ENCODE results near the gene CABP5.

CABP5 gene

DNA sequence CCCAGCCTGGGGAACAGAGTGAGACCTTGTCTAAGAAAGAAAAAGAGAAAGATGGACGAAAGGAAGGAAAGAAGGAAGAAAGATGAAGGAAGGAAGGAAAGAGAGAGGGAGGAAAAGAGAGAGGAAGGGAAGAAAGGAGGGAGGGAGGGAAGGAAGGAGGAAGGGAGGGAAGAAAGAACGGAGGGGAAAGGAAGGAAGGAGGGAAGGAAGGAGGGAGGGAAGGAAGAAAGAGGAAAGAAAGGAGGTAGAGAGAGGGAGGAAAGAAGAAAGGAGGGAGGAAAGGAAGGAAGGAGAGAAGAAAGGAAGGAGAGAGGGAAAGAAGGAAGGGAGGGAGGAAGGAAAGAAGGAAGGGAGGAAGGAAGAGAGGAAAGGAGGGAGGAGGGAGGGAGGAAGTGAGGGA is 20.9 kb downstream of the CABP5 start:
- H4K12ac ChIP-seq (ENCODE audit: low read depth, low read length): no peak overlapping the region
- no peaks in the 10 kb centered on the region for H3K9me3 ChIP-seq (ENCODE audit: insufficient read depth, low read depth, low read length)
- no peaks in the 10 kb centered on the region for H3K36me3 ChIP-seq (ENCODE audit: control insufficient read depth in 1 of 2, insufficient read depth in 2 of 2, low read length in 2 of 2)
- H3K4me1 ChIP-seq (ENCODE audit: control insufficient read depth in 1 of 2, insufficient read depth in 2 of 2, low read length in 2 of 2): no peaks in the 10 kb centered on the region
- no peak overlapping the region for H2AK5ac ChIP-seq (ENCODE audit: low read length)
- no peak overlapping the region for H3K14ac ChIP-seq (ENCODE audit: low read length)
- no peak for DNase-seq
- H3K4me2 ChIP-seq (ENCODE audit: low read length): no peak overlapping the region
- no peak overlapping the region for H3K23ac ChIP-seq (ENCODE audit: low read length)
- H3K27me3 ChIP-seq (ENCODE audit: insufficient read depth, low read length): no peaks in the 10 kb centered on the region
- no peak overlapping the region for H4K8ac ChIP-seq (ENCODE audit: low read depth, low read length)
- no peak overlapping the region for H3K18ac ChIP-seq (ENCODE audit: low read length)
- no peaks in the 10 kb centered on the region for H3K79me1 ChIP-seq (ENCODE audit: low read length)
- H3K27ac ChIP-seq (ENCODE audit: low read depth, low read length): no peak overlapping the region
- no peak overlapping the region for H3K4me3 ChIP-seq (ENCODE audit: low read depth, low read length)
- no peak overlapping the region for H3K9ac ChIP-seq (ENCODE audit: low read length)
- H2BK120ac ChIP-seq (ENCODE audit: insufficient read depth, low read length, poor library complexity): no peak overlapping the region
- H4K91ac ChIP-seq (ENCODE audit: low read depth, low read length): no peak overlapping the region
- H2BK5ac ChIP-seq (ENCODE audit: low read depth, low read length, poor library complexity): no peak overlapping the region
- no peak overlapping the region for H2BK12ac ChIP-seq (ENCODE audit: low read length)
- H3K79me2 ChIP-seq (ENCODE audit: control insufficient read depth, insufficient read depth, low read length, poor library complexity): no peaks in the 10 kb centered on the region
- WGBS (ENCODE audit: extremely low coverage, insufficient coverage, insufficient read length): 91% methylated on average over 1 of the region's 2 CpGs
- H3K4ac ChIP-seq (ENCODE audit: low read depth, low read length): no peak overlapping the region
- no peak overlapping the region for H2AFZ ChIP-seq (ENCODE audit: insufficient read depth, low read length, poor library complexity)

DNA sequence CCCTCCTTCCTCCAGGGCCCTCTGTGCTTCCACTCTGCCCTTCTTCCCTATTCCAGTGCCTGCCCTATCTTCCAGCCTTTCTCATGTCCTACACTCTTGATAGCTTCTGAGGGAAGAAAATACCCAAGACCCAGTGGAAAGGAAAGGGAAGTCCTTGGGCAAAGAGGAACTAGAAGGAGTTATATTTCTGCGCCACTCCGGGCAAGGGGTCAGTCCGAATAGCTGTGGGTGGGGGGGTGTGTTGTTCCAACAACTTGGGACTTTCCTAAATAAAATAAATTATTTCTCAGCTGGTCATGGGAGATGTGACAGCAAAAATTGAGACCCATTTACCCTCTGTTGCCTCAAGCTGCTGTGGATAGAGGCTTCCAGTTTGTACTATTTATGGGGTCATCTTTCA is 23.2 kb downstream of the CABP5 start:
- Histone ChIP-seq H3K9ac (ENCODE audit: low read length) (no peak overlapping the region), H3K27ac (ENCODE audit: low read depth, low read length) (no peak overlapping the region), H3K79me2 (ENCODE audit: control insufficient read depth, insufficient read depth, low read length, poor library complexity) (no peaks in the 10 kb centered on the region), H2AFZ (ENCODE audit: insufficient read depth, low read length, poor library complexity) (no peak overlapping the region), H4K12ac (ENCODE audit: low read depth, low read length) (no peak overlapping the region), H3K14ac (ENCODE audit: low read length) (no peak overlapping the region), H3K4me1 (ENCODE audit: control insufficient read depth in 1 of 2, insufficient read depth in 2 of 2, low read length in 2 of 2) (no peaks in the 10 kb centered on the region), H2BK5ac (ENCODE audit: low read depth, low read length, poor library complexity) (no peak overlapping the region), H2BK120ac (ENCODE audit: insufficient read depth, low read length, poor library complexity) (no peak overlapping the region), H3K4me3 (ENCODE audit: low read depth, low read length) (no peak overlapping the region), H3K23ac (ENCODE audit: low read length) (no peak overlapping the region), H3K4me2 (ENCODE audit: low read length) (no peak overlapping the region), H3K4ac (ENCODE audit: low read depth, low read length) (no peak overlapping the region), H2BK12ac (ENCODE audit: low read length) (no peak overlapping the region), H3K27me3 (ENCODE audit: insufficient read depth, low read length) (no peaks in the 10 kb centered on the region), H3K36me3 (ENCODE audit: control insufficient read depth in 1 of 2, insufficient read depth in 2 of 2, low read length in 2 of 2) (no peaks in the 10 kb centered on the region), H3K79me1 (ENCODE audit: low read length) (no peaks in the 10 kb centered on the region), H4K8ac (ENCODE audit: low read depth, low read length) (no peak overlapping the region), H3K9me3 (ENCODE audit: insufficient read depth, low read depth, low read length) (no peaks in the 10 kb centered on the region), H3K18ac (ENCODE audit: low read length) (no peak overlapping the region), H4K91ac (ENCODE audit: low read depth, low read length) (no peak overlapping the region), H2AK5ac (ENCODE audit: low read length) (no peak overlapping the region)
- DNase-seq: no peak
- no CpG with 5 or more reads among the region's 3 CpGs for WGBS (ENCODE audit: extremely low coverage, insufficient coverage, insufficient read length)

DNA sequence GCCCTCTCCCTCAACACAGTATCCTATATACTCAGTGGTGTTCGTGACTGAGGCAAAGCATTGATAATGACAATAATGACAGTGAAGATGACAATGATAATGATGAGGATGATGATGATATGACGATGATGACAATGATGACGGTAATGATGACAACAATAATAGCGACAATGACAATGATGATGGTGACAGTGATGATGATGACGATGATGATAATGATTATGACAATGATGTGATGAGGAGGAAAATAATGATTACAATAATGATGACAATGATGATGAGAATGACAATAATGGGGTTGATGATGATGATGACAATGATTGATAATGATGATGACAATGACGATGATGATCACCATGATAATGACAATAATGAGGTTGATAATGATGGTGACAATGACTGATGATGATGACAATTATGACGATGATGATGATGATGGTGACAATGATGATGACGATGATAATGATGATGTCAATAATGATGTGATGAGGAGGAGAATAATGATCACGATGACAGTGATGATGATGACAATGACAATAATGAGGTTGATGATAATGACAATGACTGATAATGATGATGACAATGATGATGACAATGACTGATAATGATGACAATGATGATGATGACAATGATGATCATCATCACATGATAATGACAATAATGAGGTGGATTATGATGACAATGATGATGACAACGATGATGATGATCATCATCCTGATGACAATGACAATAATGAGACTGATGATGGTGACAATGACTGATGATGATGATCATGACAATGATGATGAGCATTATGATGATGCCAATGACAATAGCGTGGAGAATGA is 32.7 kb downstream of the CABP5 start:
- Histone ChIP-seq H3K79me1 (ENCODE audit: low read length) (no peaks in the 10 kb centered on the region), H4K91ac (ENCODE audit: low read depth, low read length) (no peak overlapping the region), H3K14ac (ENCODE audit: low read length) (no peak overlapping the region), H3K27me3 (ENCODE audit: insufficient read depth, low read length) (no peaks in the 10 kb centered on the region), H3K79me2 (ENCODE audit: control insufficient read depth, insufficient read depth, low read length, poor library complexity) (no peaks in the 10 kb centered on the region), H2BK5ac (ENCODE audit: low read depth, low read length, poor library complexity) (no peak overlapping the region), H3K9me3 (ENCODE audit: insufficient read depth, low read depth, low read length) (no peaks in the 10 kb centered on the region), H3K18ac (ENCODE audit: low read length) (no peak overlapping the region), H3K4ac (ENCODE audit: low read depth, low read length) (no peak overlapping the region), H3K4me2 (ENCODE audit: low read length) (no peak overlapping the region), H3K36me3 (ENCODE audit: control insufficient read depth in 1 of 2, insufficient read depth in 2 of 2, low read length in 2 of 2) (no peaks in the 10 kb centered on the region), H2BK120ac (ENCODE audit: insufficient read depth, low read length, poor library complexity) (no peak overlapping the region), H3K4me1 (ENCODE audit: control insufficient read depth in 1 of 2, insufficient read depth in 2 of 2, low read length in 2 of 2) (no peaks in the 10 kb centered on the region), H4K12ac (ENCODE audit: low read depth, low read length) (no peak overlapping the region), H2BK12ac (ENCODE audit: low read length) (no peak overlapping the region), H2AK5ac (ENCODE audit: low read length) (no peak overlapping the region), H3K27ac (ENCODE audit: low read depth, low read length) (no peak overlapping the region), H3K23ac (ENCODE audit: low read length) (no peak overlapping the region), H2AFZ (ENCODE audit: insufficient read depth, low read length, poor library complexity) (no peak overlapping the region), H4K8ac (ENCODE audit: low read depth, low read length) (no peak overlapping the region), H3K9ac (ENCODE audit: low read length) (no peak overlapping the region), H3K4me3 (ENCODE audit: low read depth, low read length) (no peak overlapping the region)
- WGBS (ENCODE audit: extremely low coverage, insufficient coverage, insufficient read length): no CpG with 5 or more reads among the region's 11 CpGs
- DNase-seq: no peak

DNA sequence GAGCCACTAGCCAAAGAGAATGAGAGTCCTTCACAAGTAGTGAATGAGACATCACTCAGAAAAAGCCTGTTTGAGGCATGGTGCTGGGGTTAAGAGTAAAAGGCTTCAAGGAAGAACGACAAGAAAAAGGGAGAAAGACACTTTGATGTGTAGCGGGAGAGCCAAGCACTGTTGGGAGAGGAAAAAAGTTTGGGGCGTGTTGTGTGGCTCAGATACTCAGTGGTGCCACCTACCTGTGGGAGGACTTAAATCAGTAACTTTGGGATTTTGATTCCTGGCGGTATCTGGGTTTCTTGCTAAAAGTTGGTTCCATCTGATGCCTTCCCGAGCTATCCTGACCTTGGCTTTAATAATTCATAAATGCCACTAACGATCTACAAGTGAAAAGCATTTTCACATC is 37.1 kb downstream of the CABP5 start:
- no peaks in the 10 kb centered on the region for H3K27me3 ChIP-seq (ENCODE audit: insufficient read depth, low read length)
- no peak overlapping the region for H2BK5ac ChIP-seq (ENCODE audit: low read depth, low read length, poor library complexity)
- H3K4me1 ChIP-seq (ENCODE audit: control insufficient read depth in 1 of 2, insufficient read depth in 2 of 2, low read length in 2 of 2): no peaks in the 10 kb centered on the region
- no peak overlapping the region for H4K12ac ChIP-seq (ENCODE audit: low read depth, low read length)
- no peak overlapping the region for H2BK12ac ChIP-seq (ENCODE audit: low read length)
- H3K4ac ChIP-seq (ENCODE audit: low read depth, low read length): no peak overlapping the region
- H2BK120ac ChIP-seq (ENCODE audit: insufficient read depth, low read length, poor library complexity): no peak overlapping the region
- H3K36me3 ChIP-seq (ENCODE audit: control insufficient read depth in 1 of 2, insufficient read depth in 2 of 2, low read length in 2 of 2): no peaks in the 10 kb centered on the region
- H3K27ac ChIP-seq (ENCODE audit: low read depth, low read length): no peak overlapping the region
- H3K79me1 ChIP-seq (ENCODE audit: low read length): no peaks in the 10 kb centered on the region
- H2AFZ ChIP-seq (ENCODE audit: insufficient read depth, low read length, poor library complexity): no peak overlapping the region
- H4K8ac ChIP-seq (ENCODE audit: low read depth, low read length): no peak overlapping the region
- H4K91ac ChIP-seq (ENCODE audit: low read depth, low read length): no peak overlapping the region
- no peak overlapping the region for H3K4me3 ChIP-seq (ENCODE audit: low read depth, low read length)
- no peaks in the 10 kb centered on the region for H3K79me2 ChIP-seq (ENCODE audit: control insufficient read depth, insufficient read depth, low read length, poor library complexity)
- no CpG with 5 or more reads among the region's 6 CpGs for WGBS (ENCODE audit: extremely low coverage, insufficient coverage, insufficient read length)
- no peak for DNase-seq
- H3K23ac ChIP-seq (ENCODE audit: low read length): no peak overlapping the region
- no peak overlapping the region for H2AK5ac ChIP-seq (ENCODE audit: low read length)
- H3K18ac ChIP-seq (ENCODE audit: low read length): no peak overlapping the region
- no peak overlapping the region for H3K9ac ChIP-seq (ENCODE audit: low read length)
- H3K9me3 ChIP-seq (ENCODE audit: insufficient read depth, low read depth, low read length): no peaks in the 10 kb centered on the region
- no peak overlapping the region for H3K14ac ChIP-seq (ENCODE audit: low read length)
- H3K4me2 ChIP-seq (ENCODE audit: low read length): no peak overlapping the region

All from trophoblast cell (in vitro differentiated cells and primary cell).